NCI-H146 treated with DMSO at 0.1 percent for 48 hours (cell line): ENCODE results near the gene FBRSL1.
"Not testable (repeated sequence)": the region's sequence is repeated elsewhere in the genome, so short reads cannot be mapped to it uniquely, and the experiment has no call there.

ENCODE experiments used
- DNase-seq: peaks from one replicate; lab custom pipeline; 2025; ENCODE audit not compliant: unreplicated experiment; lab: John Stamatoyannopoulos, UW

The FBRSL1 gene

GRCh38 chr12:132523576-132524331, 33.8 kb downstream of the FBRSL1 start:
- DNase-seq: no peak

- DNase-seq: no peak
Measured at GRCh38 chr12:132524405-132524804, 34.5 kb downstream of the FBRSL1 start.

- no peak for DNase-seq
Measured at GRCh38 chr12:132525011-132525832, 35.3 kb downstream of the FBRSL1 start.

GRCh38 chr12:132525833-132526455, 36.0 kb downstream of the FBRSL1 start:
- DNase-seq: no peak

- DNase-seq: no peak
Measured at GRCh38 chr12:132527186-132527882, 37.4 kb downstream of the FBRSL1 start.

- no peak for DNase-seq
Measured at GRCh38 chr12:132527883-132528264, 37.9 kb downstream of the FBRSL1 start.

- no peak for DNase-seq
Measured at GRCh38 chr12:132528564-132529106, 38.7 kb downstream of the FBRSL1 start.

- no peak for DNase-seq
Measured at GRCh38 chr12:132529156-132529839, 39.3 kb downstream of the FBRSL1 start.

- no peak for DNase-seq
Measured at GRCh38 chr12:132529906-132530305, 40.0 kb downstream of the FBRSL1 start.

- DNase-seq: no peak
Measured at GRCh38 chr12:132530447-132530846, 40.5 kb downstream of the FBRSL1 start.

- DNase-seq: no peak
Measured at GRCh38 chr12:132530851-132531250, 40.9 kb downstream of the FBRSL1 start.

- not testable (repeated sequence) for DNase-seq
Measured at GRCh38 chr12:132532711-132533583, 43.0 kb downstream of the FBRSL1 start.

GRCh38 chr12:132533584-132533958, 43.6 kb downstream of the FBRSL1 start:
- no peak for DNase-seq

- DNase-seq: no peak
Measured at GRCh38 chr12:132534076-132534475, 44.1 kb downstream of the FBRSL1 start.

- DNase-seq: no peak
Measured at GRCh38 chr12:132535019-132535418, 45.1 kb downstream of the FBRSL1 start.

- no peak for DNase-seq
Measured at GRCh38 chr12:132536102-132536876, 46.3 kb downstream of the FBRSL1 start.

- no peak for DNase-seq
Measured at GRCh38 chr12:132537049-132537448, 47.1 kb downstream of the FBRSL1 start.

- DNase-seq: no peak
Measured at GRCh38 chr12:132537836-132538662, 48.1 kb downstream of the FBRSL1 start.
